HAP-1 (cell line): ENCODE data around the gene CDR2L.
"Not testable (repeated sequence)": the region's sequence is repeated elsewhere in the genome, so short reads cannot be mapped to it uniquely, and the experiment has no call there.

ENCODE experiments used
- DNase-seq, 2 experiments: peaks; one replicate each; pipeline ENCODE4 v3.0.0-alpha.2; 2016 to 2020; ENCODE audit warnings: low spot score in 2 of 2
- H3K27me3 ChIP-seq: fragments of 250-450 bp; sonication (Bioruptor Pico); 2 replicates; pipeline ENCODE4 v1.5.1; 2020; ENCODE audit warnings: low read depth, mild to moderate bottlenecking, moderate library complexity
- H3K36me3 ChIP-seq: fragments of 250-450 bp; sonication (Bioruptor Pico); replicated peaks from 2 replicates; pipeline ENCODE4 v1.5.1; 2020; ENCODE audit warnings: mild to moderate bottlenecking
- H3K4me1 ChIP-seq: fragments of 250-450 bp; sonication (Bioruptor Pico); 2 replicates; pipeline ENCODE4 v1.5.1; 2020; ENCODE audit warnings: mild to moderate bottlenecking
- H3K4me3 ChIP-seq: fragments of 250-450 bp; sonication (Bioruptor Pico); 2 replicates; pipeline ENCODE4 v1.5.1; 2020; ENCODE audit warnings: mild to moderate bottlenecking, moderate library complexity
- H3K9me3 ChIP-seq: fragments of 250-450 bp; sonication (Bioruptor Pico); 2 replicates; pipeline ENCODE4 v1.5.1; 2020; ENCODE audit warnings: mild to moderate bottlenecking, moderate library complexity
- in situ Hi-C: fragments of 300-500 bp; cut with MboI; formaldehyde crosslinking; loops from 3 replicates; pipeline ENCODE4 v1.14.3; 2020; ENCODE audit warnings: low sequenced_read_pairs, inconsistent platforms, mixed read lengths

Gene CDR2L

DNA sequence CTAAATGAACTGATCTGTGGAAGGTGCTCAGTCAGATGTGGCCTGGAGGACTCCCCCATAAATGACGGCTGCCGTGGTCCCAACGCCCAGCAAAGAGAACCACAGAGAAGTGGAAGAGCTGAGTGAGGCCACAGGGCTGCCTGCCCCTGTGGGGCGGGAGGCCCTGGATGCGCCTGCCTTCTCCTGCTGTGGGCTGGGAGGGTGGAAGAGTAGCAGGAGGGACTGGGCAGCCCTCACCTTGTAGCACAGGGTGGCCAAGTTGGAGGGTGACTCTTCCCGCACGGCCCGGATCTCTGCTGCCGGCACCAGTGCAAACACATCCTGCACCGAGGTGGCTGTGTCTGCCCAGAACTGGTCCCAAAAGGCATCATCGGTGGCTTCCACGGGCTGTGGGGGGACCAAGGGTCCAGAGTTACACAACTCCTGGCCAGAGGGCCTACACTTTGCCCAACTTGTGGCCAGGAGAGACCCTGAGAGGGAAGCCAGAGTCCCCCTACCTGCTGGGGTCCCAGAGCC is 23.1 kb upstream of the CDR2L start:
- in situ Hi-C loops: loop anchor here (10.0 kb wide), 1 partner anchor 450 kb away; no protein-coding TSS in a partner anchor
- Histone ChIP-seq H3K4me1 (peaks cover 3% of the 10 kb centered on the region), H3K4me3 (no peak overlapping the region), H3K27me3 (no peaks in the 10 kb centered on the region), H3K9me3 (no peaks in the 10 kb centered on the region), H3K36me3 (no peaks in the 10 kb centered on the region)
- no peak for DNase-seq

- Histone ChIP-seq H3K4me3 (no peak overlapping the region), H3K36me3 (no peaks in the 10 kb centered on the region), H3K9me3 (no peaks in the 10 kb centered on the region), H3K4me1 (peaks cover 3% of the 10 kb centered on the region), H3K27me3 (no peaks in the 10 kb centered on the region)
- no peak for DNase-seq
- in situ Hi-C loops: loop anchor here (10.0 kb wide), 1 partner anchor 450 kb away; no protein-coding TSS in a partner anchor
Measured at GRCh38 chr17:74964988-74965622, 22.3 kb upstream of the CDR2L start.

- in situ Hi-C loops: loop anchor here (10.0 kb wide), 1 partner anchor 446 kb away; no protein-coding TSS in a partner anchor
- no peaks in the 10 kb centered on the region for H3K27me3 ChIP-seq
- H3K4me1 ChIP-seq: peaks cover 8% of the 10 kb centered on the region
- no peaks in the 10 kb centered on the region for H3K36me3 ChIP-seq
- no peak for DNase-seq
- H3K9me3 ChIP-seq: no peaks in the 10 kb centered on the region
- H3K4me3 ChIP-seq: no peak overlapping the region
Measured at GRCh38 chr17:74968361-74968780, 19.1 kb upstream of the CDR2L start.

DNA sequence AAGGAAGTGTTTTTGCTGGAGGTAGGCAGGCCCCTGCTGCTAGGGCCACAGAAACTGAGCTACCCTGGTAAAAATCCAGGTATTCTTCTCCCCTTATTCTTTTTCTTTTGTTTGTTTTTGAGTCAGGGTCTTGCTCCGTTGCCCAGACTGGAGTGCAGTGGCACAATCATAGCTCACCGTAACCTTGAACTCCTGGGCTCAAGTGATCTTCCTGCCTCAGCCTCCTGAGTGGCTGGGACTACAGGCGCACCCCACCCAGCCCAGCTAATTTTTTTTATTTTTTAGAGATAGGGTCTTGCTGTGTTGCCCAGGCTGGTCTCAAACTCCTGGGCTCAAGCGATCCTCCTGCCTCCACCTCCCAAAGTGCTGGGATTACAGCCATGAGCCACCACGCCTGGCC is 17.9 kb upstream of the CDR2L start:
- not testable (repeated sequence) for DNase-seq, H3K36me3 ChIP-seq, H3K4me3 ChIP-seq, H3K27me3 ChIP-seq, H3K4me1 ChIP-seq, H3K9me3 ChIP-seq
- in situ Hi-C loops: loop anchor here (10.0 kb wide), 1 partner anchor 445 kb away; no protein-coding TSS in a partner anchor

GRCh38 chr17:74970395-74970794 is 17.0 kb upstream of the CDR2L start:
- no peaks in the 10 kb centered on the region for H3K36me3 ChIP-seq
- no peaks in the 10 kb centered on the region for H3K9me3 ChIP-seq
- H3K4me1 ChIP-seq: peaks cover 12% of the 10 kb centered on the region
- H3K27me3 ChIP-seq: no peaks in the 10 kb centered on the region
- in situ Hi-C loops: no loop called here
- H3K4me3 ChIP-seq: no peak overlapping the region
- no peak for DNase-seq

DNA sequence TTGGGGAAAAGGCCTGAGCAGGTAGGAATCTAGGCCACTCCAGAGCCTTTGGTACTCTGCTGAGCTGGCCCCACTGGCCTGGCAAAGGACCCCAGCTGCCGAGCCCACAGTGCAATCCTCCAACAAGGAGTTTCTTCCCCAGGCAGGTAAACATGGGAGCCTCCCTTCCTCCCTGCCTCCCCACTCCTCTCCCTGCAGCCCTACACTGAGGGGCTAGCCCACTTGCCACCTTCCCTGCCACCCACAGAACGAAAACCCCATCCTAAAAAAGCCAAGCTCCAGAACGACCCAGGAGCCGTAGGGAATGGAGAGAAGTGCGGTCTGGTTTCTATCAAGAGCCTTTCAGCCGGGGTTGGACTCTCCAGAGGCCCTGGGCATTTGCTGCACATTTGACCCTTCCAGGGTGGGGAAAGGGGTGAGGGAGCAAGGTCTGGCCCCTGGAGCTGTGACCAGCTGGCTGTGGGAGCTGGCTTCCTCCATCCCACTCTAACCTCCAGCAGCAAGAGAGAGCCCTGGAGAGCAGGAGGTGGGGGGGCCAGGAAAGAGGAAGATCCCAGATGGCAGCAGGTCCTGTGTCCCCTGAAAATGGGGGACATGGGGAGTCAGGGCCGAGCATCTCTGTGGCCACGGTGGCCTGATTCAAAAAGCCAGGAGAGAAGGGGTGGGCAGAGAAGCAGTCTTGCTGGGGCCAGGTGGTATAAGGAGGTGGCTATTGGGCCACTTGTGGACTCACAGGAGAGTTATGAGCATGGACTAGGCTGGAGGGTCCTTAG is 16.2 kb upstream of the CDR2L start:
- in situ Hi-C loops: no loop called here
- Histone ChIP-seq H3K27me3 (no peaks in the 10 kb centered on the region), H3K4me3 (peak overlapping the region; percentile 71), H3K9me3 (no peaks in the 10 kb centered on the region), H3K36me3 (no peaks in the 10 kb centered on the region), H3K4me1 (peaks cover 12% of the 10 kb centered on the region)
- no peak for DNase-seq

- H3K4me3 ChIP-seq: peak overlapping the region; percentile 71
- DNase-seq: no peak
- in situ Hi-C loops: no loop called here
- H3K4me1 ChIP-seq: peaks cover 12% of the 10 kb centered on the region
- H3K9me3 ChIP-seq: no peaks in the 10 kb centered on the region
- H3K27me3 ChIP-seq: no peaks in the 10 kb centered on the region
- H3K36me3 ChIP-seq: no peaks in the 10 kb centered on the region
Measured at GRCh38 chr17:74971842-74972106, 15.7 kb upstream of the CDR2L start.

GRCh38 chr17:74972107-74972972 is 15.1 kb upstream of the CDR2L start, which contains the start of gene HID1:
HID1 (minus strand) TSS chr17:74972759; CDS start chr17:74972656, 103 bp downstream.
- peaks cover 12% of the 10 kb centered on the region for H3K4me1 ChIP-seq
- H3K27me3 ChIP-seq: no peaks in the 10 kb centered on the region
- peak; percentile 49 to 89 for DNase-seq

GRCh38 chr17:74972973-74973328 is 14.5 kb upstream of the CDR2L start:
- in situ Hi-C loops: no loop called here
- no peaks in the 10 kb centered on the region for H3K36me3 ChIP-seq
- peak overlapping the region; percentile 71 for H3K4me3 ChIP-seq
- peaks cover 12% of the 10 kb centered on the region for H3K4me1 ChIP-seq
- H3K9me3 ChIP-seq: no peaks in the 10 kb centered on the region
- no peaks in the 10 kb centered on the region for H3K27me3 ChIP-seq
- no peak for DNase-seq

More at GRCh38 chr17:74972107-74972972, 15.1 kb upstream of the CDR2L start, which contains the start of gene HID1:
- in situ Hi-C loops: no loop called here
- H3K4me3 ChIP-seq: peak within 1 kb of the TSS; percentile 71
- H3K9me3 ChIP-seq: no peaks in the 10 kb centered on the region
- H3K36me3 ChIP-seq: no peaks in the 10 kb centered on the region

DNA sequence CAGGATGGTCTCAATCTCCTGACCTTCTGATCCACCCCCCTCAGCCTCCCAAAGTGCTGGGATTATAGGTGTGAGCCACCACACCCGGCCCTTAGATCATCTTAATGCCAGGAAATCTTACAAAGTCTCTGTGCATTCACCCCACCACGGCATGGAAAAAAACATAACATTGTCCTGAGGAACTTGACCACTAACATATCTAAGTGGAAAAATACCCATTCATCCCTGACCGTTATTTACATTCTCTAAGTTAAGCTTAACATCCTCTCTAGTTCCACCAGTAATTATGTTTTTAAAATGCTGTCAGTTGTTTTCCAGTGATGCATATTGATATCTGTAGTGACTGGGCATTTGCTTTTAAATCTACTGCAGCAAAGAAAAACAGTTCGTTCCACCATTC is 11.5 kb upstream of the CDR2L start:
- no peaks in the 10 kb centered on the region for H3K9me3 ChIP-seq
- no peak overlapping the region for H3K4me3 ChIP-seq
- no peak for DNase-seq
- no peaks in the 10 kb centered on the region for H3K27me3 ChIP-seq
- peaks cover 12% of the 10 kb centered on the region for H3K4me1 ChIP-seq
- no peaks in the 10 kb centered on the region for H3K36me3 ChIP-seq
- in situ Hi-C loops: no loop called here

DNA sequence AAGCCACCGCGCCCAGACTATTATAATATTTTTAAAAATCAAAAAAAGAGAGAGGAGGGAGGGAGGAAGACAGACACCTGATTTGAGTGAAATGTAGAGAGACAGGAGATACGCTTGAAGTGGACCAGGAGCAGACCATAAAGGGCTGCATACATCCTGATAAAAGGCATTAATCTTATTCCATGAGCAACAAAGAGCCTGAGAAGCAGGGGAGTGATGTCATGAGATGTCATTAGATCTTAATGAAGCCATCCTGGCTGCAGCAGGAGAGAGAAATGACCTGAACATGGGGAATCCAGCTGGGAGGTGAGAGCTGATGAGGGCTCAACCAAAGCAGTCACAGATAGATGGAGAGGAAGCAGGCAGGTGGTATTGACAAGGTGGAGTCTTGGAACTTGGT is 9.6 kb upstream of the CDR2L start:
- H3K36me3 ChIP-seq: no peaks in the 10 kb centered on the region
- no peaks in the 10 kb centered on the region for H3K27me3 ChIP-seq
- in situ Hi-C loops: no loop called here
- no peaks in the 10 kb centered on the region for H3K9me3 ChIP-seq
- H3K4me1 ChIP-seq: peaks cover 16% of the 10 kb centered on the region
- DNase-seq: no peak
- H3K4me3 ChIP-seq: no peak overlapping the region

- H3K36me3 ChIP-seq: no peaks in the 10 kb centered on the region; the same call in 1 of the 2 replicates
- no peak overlapping the region for H3K4me3 ChIP-seq
- peaks cover 18% of the 10 kb centered on the region for H3K4me1 ChIP-seq
- in situ Hi-C loops: no loop called here
- H3K27me3 ChIP-seq: no peaks in the 10 kb centered on the region
- H3K9me3 ChIP-seq: no peaks in the 10 kb centered on the region
- no peak for DNase-seq
Measured at GRCh38 chr17:74978240-74978639, 9.2 kb upstream of the CDR2L start.

GRCh38 chr17:74979408-74980146 is 7.9 kb upstream of the CDR2L start:
- no peak overlapping the region for H3K4me3 ChIP-seq
- no peaks in the 10 kb centered on the region for H3K27me3 ChIP-seq
- peaks cover 18% of the 10 kb centered on the region for H3K4me1 ChIP-seq
- H3K9me3 ChIP-seq: no peaks in the 10 kb centered on the region
- H3K36me3 ChIP-seq: no peaks in the 10 kb centered on the region; the same call in 1 of the 2 replicates
- no peak for DNase-seq
- in situ Hi-C loops: no loop called here
